Fibroblast of mammary gland (primary cell): ENCODE results near the gene RUFY1.

Source experiments
- DNase-seq: peaks from one replicate; pipeline ENCODE4 v3.0.0-alpha.2; 2010; ENCODE audit warnings: low read depth
- H3K4me3 ChIP-seq: 2 replicates; pipeline ENCODE4 v1.5.1; 2011; ENCODE audit warnings: low read depth, mild to moderate bottlenecking, low read length, moderate library complexity; ENCODE audit not compliant: control insufficient read depth
- CTCF ChIP-seq: conservative IDR thresholded peaks from 2 replicates; pipeline ENCODE4 v1.5.1; 2011; ENCODE audit warnings: low read depth, low read length, inconsistent platforms; ENCODE audit not compliant: control insufficient read depth, insufficient read depth

RUFY1 gene

GRCh38 chr5:179596421-179596820, 46.1 kb downstream of the RUFY1 start:
- no peak for TF ChIP-seq CTCF
- DNase-seq, result no peak
- no peak overlapping the region for H3K4me3 ChIP-seq

DNA sequence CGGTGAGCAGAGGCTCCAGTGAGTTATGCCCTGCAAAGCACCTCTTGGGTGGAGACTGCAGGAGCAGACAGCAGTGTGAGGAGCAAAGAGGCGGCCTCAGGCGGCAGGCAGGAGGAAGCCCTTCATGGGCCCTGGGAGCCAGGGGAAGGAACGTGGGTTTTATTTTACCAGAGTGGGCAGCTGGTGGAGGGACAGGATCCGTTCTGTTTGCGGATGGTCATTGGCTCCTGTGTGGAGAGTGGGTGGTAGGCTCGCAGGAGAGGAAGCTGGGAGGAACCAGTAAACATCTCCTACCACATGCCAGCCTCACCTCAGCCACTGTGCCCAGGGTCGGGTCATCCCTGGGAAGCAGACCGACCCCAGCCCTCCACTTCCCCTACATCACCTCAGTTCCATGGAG, 48.7 kb downstream of the RUFY1 start:
- TF ChIP-seq CTCF, result no peak
- no peak overlapping the region for H3K4me3 ChIP-seq
- DNase-seq, result no peak

DNA sequence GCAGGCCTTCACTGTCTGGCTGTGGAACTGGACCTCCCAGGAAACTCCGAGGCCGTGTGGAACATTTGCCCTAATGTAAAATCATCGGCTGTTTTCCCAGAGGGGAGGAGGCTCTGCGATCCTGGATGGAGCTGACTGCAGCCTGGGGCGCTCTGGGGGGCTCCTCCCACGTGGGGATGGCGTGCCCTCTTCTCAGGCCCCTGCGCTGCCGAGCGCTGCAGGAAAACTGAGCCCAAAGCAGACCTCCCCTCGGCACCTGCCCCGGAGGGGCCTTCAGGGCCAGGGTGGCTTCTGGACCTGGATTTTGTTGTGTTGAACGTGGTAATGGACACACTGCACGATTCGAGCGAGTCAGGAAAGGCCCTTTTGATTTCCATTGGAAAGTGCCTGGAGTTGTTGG, 49.2 kb downstream of the RUFY1 start:
- no peak for TF ChIP-seq CTCF
- H3K4me3 ChIP-seq, result no peak overlapping the region
- DNase-seq, result no peak

GRCh38 chr5:179599973-179600372, 49.6 kb downstream of the RUFY1 start:
- no peak for DNase-seq
- no peak overlapping the region for H3K4me3 ChIP-seq
- TF ChIP-seq CTCF, result no peak

- H3K4me3 ChIP-seq, result no peak overlapping the region
- no peak for TF ChIP-seq CTCF
- DNase-seq, result no peak
These were observed 51.7 kb downstream of the RUFY1 start for GRCh38 chr5:179601871-179602625.

GRCh38 chr5:179603308-179603707, 53.0 kb downstream of the RUFY1 start:
- no peak for DNase-seq
- H3K4me3 ChIP-seq, result no peak overlapping the region
- TF ChIP-seq CTCF, result no peak
